ENCODE data around the gene MSANTD7. TPM values are rescaled to one million over a fixed set of nuclear protein-coding genes. Genes with fewer than 3 reads are reported as not detected.

The MSANTD7 gene
- polyA plus RNA-seq, 1 donor (not counting 4 experiments of a cell fraction or from before 2014, with no cell fraction given) = 8.6 TPM

- no peaks in the 10 kb centered on the region for H4K20me1 ChIP-seq (ENCODE audit: control insufficient read depth, extremely low read depth, insufficient read depth, low read length)
- no peaks in the 10 kb centered on the region for H3K27me3 ChIP-seq (ENCODE audit: control insufficient read depth, extremely low read depth, insufficient read depth, low read length)
- dilution Hi-C loops (cut with MboI; ENCODE audit: extremely low pct_ligation_motif_present, low sequenced_read_pairs) = no loop called here
- no peaks in the 10 kb centered on the region for H3K9me1 ChIP-seq (ENCODE audit: control insufficient read depth, extremely low read depth, insufficient read depth, low read length)
- H3K9ac ChIP-seq (ENCODE audit: control insufficient read depth, extremely low read depth, insufficient read depth, low read length) = no peak overlapping the region
- DNase-seq (ENCODE audit: low read depth, low spot score) = no peak
- no peak overlapping the region for H2AFZ ChIP-seq (ENCODE audit: control insufficient read depth, low read length)
- no peaks in the 10 kb centered on the region for H3K36me3 ChIP-seq (ENCODE audit: control insufficient read depth in 2 of 2, extremely low read depth in 1 of 2, insufficient read depth in 2 of 2, low read length in 2 of 2)
- no peak for FAIRE-seq
- TF ChIP-seq EZH2 (IDR thresholded peaks at IDR 0.05; ENCODE audit: low read length) (no peak), CTCF (optimal IDR thresholded peaks at IDR 0.05 in 1 of 3, IDR thresholded peaks at IDR 0.05 in 1 of 3, conservative IDR thresholded peaks at IDR 0.05 in 1 of 3; ENCODE audit: extremely low read depth in 1 of 3, insufficient read depth in 2 of 3, low read length in 3 of 3) (no peak)
- H3K4me1 ChIP-seq (ENCODE audit: control insufficient read depth, extremely low read depth, insufficient read depth, low read length) = peaks cover 11% of the 10 kb centered on the region
- H3K27ac ChIP-seq (ENCODE audit: control insufficient read depth, insufficient read depth, low read length) = no peak overlapping the region
- no peaks in the 10 kb centered on the region for H3K79me2 ChIP-seq (ENCODE audit: control insufficient read depth, insufficient read depth, low read length)
- H3K9me3 ChIP-seq (ENCODE audit: control insufficient read depth, low read depth, low read length) = no peaks in the 10 kb centered on the region
- H3K4me2 ChIP-seq (ENCODE audit: control insufficient read depth, extremely low read depth, insufficient read depth, low read depth, low read length) = no peak overlapping the region
- no peak overlapping the region for H3K4me3 ChIP-seq (ENCODE audit: control insufficient read depth in 2 of 3, extremely low read depth in 1 of 3, insufficient read depth in 2 of 3, low read depth in 1 of 3, low read length in 3 of 3)
Observed at GRCh38 chr10:14821635-14822375, 16.3 kb upstream of the MSANTD7 start.

DNA sequence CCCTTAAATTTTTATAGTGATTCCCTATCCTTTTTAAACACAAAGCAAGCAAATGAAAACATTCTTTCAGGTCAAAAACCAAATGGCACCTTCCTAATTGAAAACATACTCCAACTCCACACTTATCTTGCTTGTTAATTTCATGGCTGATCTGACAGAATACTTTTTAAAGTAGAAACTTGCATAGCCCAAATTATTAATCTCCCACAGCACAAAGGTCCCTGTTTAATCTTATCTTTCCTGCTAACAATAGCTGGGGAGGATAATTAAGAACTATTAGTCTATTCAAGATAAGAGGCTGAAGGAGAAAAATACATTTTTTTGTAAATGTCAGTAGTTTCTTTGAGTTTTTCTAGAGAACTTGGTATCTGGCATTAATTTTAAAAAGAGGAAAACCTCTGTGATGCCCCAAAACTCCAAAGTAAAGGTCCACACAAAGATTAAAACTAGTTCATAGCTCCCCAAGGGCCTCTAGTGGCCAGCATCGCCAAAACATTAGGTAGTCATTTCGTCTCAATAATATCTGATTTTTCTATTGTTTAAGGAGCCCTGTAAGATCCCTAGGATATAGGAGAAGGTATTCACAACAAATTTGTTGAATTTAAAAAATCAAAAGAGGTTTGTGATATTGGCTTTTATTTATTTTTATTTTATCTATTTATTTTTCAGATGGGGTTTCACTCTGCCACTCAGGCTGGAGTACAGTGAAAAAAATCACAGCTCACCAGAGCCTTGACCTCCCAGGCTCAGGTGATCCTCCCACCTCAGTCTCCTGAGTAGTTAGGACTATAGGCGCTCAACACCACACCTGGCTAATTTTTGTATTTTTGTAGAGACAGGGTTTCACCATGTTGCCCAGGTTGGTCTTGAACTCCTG, 15.0 kb upstream of the MSANTD7 start:
- FAIRE-seq = no peak
- H3K4me1 ChIP-seq (ENCODE audit: control insufficient read depth, extremely low read depth, insufficient read depth, low read length) = peaks cover 11% of the 10 kb centered on the region
- no peak overlapping the region for H3K27ac ChIP-seq (ENCODE audit: control insufficient read depth, insufficient read depth, low read length)
- no peak overlapping the region for H3K4me2 ChIP-seq (ENCODE audit: control insufficient read depth, extremely low read depth, insufficient read depth, low read depth, low read length)
- H3K4me3 ChIP-seq (ENCODE audit: control insufficient read depth in 2 of 3, extremely low read depth in 1 of 3, insufficient read depth in 2 of 3, low read depth in 1 of 3, low read length in 3 of 3) = no peak overlapping the region
- H3K9me3 ChIP-seq (ENCODE audit: control insufficient read depth, low read depth, low read length) = no peaks in the 10 kb centered on the region
- no peak for DNase-seq (ENCODE audit: low read depth, low spot score)
- TF ChIP-seq CTCF (optimal IDR thresholded peaks at IDR 0.05 in 1 of 3, IDR thresholded peaks at IDR 0.05 in 1 of 3, conservative IDR thresholded peaks at IDR 0.05 in 1 of 3; ENCODE audit: extremely low read depth in 1 of 3, insufficient read depth in 2 of 3, low read length in 3 of 3) (peak; percentile 48 to 64 (median 57)), EZH2 (IDR thresholded peaks at IDR 0.05; ENCODE audit: low read length) (no peak)
- no peak overlapping the region for H3K9ac ChIP-seq (ENCODE audit: control insufficient read depth, extremely low read depth, insufficient read depth, low read length)
- H3K79me2 ChIP-seq (ENCODE audit: control insufficient read depth, insufficient read depth, low read length) = no peaks in the 10 kb centered on the region
- H3K9me1 ChIP-seq (ENCODE audit: control insufficient read depth, extremely low read depth, insufficient read depth, low read length) = no peaks in the 10 kb centered on the region
- no peaks in the 10 kb centered on the region for H3K27me3 ChIP-seq (ENCODE audit: control insufficient read depth, extremely low read depth, insufficient read depth, low read length)
- H3K36me3 ChIP-seq (ENCODE audit: control insufficient read depth in 2 of 2, extremely low read depth in 1 of 2, insufficient read depth in 2 of 2, low read length in 2 of 2) = no peaks in the 10 kb centered on the region
- H4K20me1 ChIP-seq (ENCODE audit: control insufficient read depth, extremely low read depth, insufficient read depth, low read length) = no peaks in the 10 kb centered on the region
- dilution Hi-C loops (cut with MboI; ENCODE audit: extremely low pct_ligation_motif_present, low sequenced_read_pairs) = no loop called here
- H2AFZ ChIP-seq (ENCODE audit: control insufficient read depth, low read length) = no peak overlapping the region

Data from keratinocyte (primary cell).